ENCODE results near the gene CHST11. TPM values are rescaled to one million over a fixed set of nuclear protein-coding genes. Genes with fewer than 3 reads are reported as not detected.
A peak's percentile ranks its signal among the peaks of the same experiment; 100 is the strongest.

Gene CHST11
- total and polyA plus RNA-seq, 10 donors, result 5.2 to 65.1 (median 48.4) TPM

- no peaks in the 10 kb centered on the region for H3K27me3 ChIP-seq (replicated peaks in 1 of 7)
- peak in 1 of 3 donors; percentile 75 for TF ChIP-seq POLR2AphosphoS5 (IDR thresholded peaks at IDR 0.05)
- TF ChIP-seq, protein P1, sequence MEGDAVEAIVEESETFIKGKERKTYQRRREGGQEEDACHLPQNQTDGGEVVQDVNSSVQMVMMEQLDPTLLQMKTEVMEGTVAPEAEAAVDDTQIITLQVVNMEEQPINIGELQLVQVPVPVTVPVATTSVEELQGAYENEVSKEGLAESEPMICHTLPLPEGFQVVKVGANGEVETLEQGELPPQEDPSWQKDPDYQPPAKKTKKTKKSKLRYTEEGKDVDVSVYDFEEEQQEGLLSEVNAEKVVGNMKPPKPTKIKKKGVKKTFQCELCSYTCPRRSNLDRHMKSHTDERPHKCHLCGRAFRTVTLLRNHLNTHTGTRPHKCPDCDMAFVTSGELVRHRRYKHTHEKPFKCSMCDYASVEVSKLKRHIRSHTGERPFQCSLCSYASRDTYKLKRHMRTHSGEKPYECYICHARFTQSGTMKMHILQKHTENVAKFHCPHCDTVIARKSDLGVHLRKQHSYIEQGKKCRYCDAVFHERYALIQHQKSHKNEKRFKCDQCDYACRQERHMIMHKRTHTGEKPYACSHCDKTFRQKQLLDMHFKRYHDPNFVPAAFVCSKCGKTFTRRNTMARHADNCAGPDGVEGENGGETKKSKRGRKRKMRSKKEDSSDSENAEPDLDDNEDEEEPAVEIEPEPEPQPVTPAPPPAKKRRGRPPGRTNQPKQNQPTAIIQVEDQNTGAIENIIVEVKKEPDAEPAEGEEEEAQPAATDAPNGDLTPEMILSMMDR (IDR thresholded peaks at IDR 0.05 in 8 of 11, conservative IDR thresholded peaks at IDR 0.05 in 3 of 11), result no peak
- TF ChIP-seq POLR2A (IDR thresholded peaks at IDR 0.05), result no peak
- H3K36me3 ChIP-seq, result no peaks in the 10 kb centered on the region
- H3K4me3 ChIP-seq, result peak overlapping the region in 1 of 8 donors; percentile 35
- H3K9me3 ChIP-seq, result no peaks in the 10 kb centered on the region
- intact Hi-C loops (cut with DNase I; ENCODE audit: low total_unique reads), result no loop called here
- WGBS, 5 donors, result 38 to 67% (median 48%) methylated on average over 11 of the region's 11 CpGs
- peak overlapping the region in 7 of 8 donors; percentile 43 to 80 (median 75) for H3K27ac ChIP-seq
- no peak for DNase-seq
- peaks cover 17 to 99% (median 75%) of the 10 kb centered on the region in 6 donors for H3K4me1 ChIP-seq
Observed at GRCh38 chr12:104687823-104688573, 231.2 kb downstream of the CHST11 start.

- H3K27ac ChIP-seq, result peak overlapping the region in 1 of 8 donors; percentile 78
- H3K4me1 ChIP-seq, result peaks cover 17 to 99% (median 73%) of the 10 kb centered on the region in 6 donors
- H3K4me3 ChIP-seq, result no peak overlapping the region
- WGBS, 5 donors, result 36 to 66% (median 59%) methylated on average over 4 of the region's 4 CpGs
- TF ChIP-seq, protein P1 (IDR thresholded peaks at IDR 0.05 in 8 of 11, conservative IDR thresholded peaks at IDR 0.05 in 3 of 11), result no peak
- TF ChIP-seq POLR2A (IDR thresholded peaks at IDR 0.05) (no peak), POLR2AphosphoS5 (IDR thresholded peaks at IDR 0.05) (no peak)
- intact Hi-C loops (cut with DNase I; ENCODE audit: low total_unique reads), result no loop called here
- H3K9me3 ChIP-seq, result no peaks in the 10 kb centered on the region
- H3K36me3 ChIP-seq, result no peaks in the 10 kb centered on the region
- H3K27me3 ChIP-seq (replicated peaks in 1 of 7), result no peaks in the 10 kb centered on the region
- DNase-seq, result no peak
Observed at GRCh38 chr12:104689635-104690034, 232.9 kb downstream of the CHST11 start.

DNA sequence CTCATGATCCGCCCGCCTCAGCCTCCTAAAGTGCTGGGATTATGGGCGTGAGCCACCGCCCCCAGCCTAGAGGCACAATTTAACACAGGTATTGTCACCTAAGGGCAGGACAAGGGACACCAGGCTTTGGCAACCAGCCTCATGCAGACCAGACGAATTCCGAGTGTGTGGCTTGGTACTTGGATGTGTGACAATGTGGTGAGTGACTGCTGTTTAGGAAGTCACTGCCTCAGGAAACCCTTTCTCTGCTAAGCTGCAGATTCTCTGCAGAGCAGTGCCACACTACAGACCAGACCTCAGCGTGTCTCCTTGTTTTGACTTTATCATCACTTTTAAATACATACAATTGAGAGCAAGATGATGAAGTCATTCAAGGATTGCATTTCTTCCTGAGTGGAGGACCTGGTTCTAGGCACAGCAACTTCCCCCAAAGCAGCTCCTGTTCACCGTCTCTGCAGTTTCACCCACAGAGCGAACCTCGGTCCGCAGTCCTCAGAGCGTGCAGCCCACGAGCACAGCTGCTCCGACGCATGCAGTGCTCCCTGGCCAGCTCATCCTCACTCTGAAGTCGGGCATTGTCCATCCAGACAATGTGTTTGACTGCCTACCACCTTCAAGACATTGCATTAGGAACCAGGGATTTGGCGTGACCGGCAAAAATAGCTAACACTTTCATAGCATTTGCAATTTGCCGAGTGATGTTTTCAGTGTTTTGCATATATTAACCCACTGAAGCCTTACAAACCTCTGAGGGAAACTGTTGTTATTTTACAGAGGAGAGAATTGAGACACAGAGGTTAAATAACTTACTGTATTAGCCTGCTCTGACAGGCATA, 235.2 kb downstream of the CHST11 start:
- WGBS, 5 donors, result 52 to 73% (median 61%) methylated on average over 19 of the region's 19 CpGs
- H3K36me3 ChIP-seq, result no peaks in the 10 kb centered on the region
- H3K4me3 ChIP-seq, result peak overlapping the region in 1 of 8 donors; percentile 44
- H3K27me3 ChIP-seq (replicated peaks in 1 of 7), result no peaks in the 10 kb centered on the region
- H3K27ac ChIP-seq, result peak overlapping the region in 2 of 8 donors; percentile 13 to 27
- no peak for DNase-seq
- H3K4me1 ChIP-seq, result peaks cover 27 to 100% (median 80%) of the 10 kb centered on the region in 6 donors
- no peak for TF ChIP-seq POLR2A (IDR thresholded peaks at IDR 0.05)
- TF ChIP-seq POLR2AphosphoS5 (IDR thresholded peaks at IDR 0.05), result peak in 2 of 3 donors; percentile 47 to 60
- H3K9me3 ChIP-seq, result no peaks in the 10 kb centered on the region
- intact Hi-C loops (cut with DNase I; ENCODE audit: low total_unique reads), result no loop called here

DNA sequence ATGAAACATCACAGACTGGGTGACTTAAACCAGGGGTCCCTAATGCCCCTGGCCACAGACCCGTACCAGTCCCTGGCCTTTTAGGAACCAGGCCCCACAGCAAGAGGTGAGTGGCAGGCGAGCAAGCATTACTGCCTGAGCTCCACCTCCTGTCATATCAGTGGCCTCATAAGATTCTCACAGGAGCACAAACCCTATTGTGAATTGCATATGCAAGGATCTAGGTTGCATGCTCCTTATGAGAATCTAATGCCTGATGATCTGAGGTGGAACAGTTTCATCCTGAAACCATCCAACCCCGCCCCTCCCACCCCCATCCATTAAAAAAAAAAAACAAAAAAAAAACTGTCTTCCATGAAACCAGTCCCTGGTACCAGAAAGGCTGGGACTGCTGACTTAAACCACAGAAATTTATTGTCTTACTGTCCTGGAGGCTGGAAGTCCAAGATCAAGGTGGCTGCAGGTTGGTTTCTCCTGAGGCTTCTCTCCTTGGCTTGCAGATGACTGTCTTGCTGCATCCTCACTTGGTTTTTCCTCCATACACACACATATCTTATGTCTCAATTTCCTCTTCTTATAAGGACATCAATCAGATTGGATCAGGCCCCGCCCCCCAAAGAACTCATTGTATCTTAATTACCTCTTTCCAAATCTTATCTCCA, 235.9 kb downstream of the CHST11 start:
- Histone ChIP-seq H3K36me3 (no peaks in the 10 kb centered on the region), H3K4me3 (no peak overlapping the region), H3K27me3 (replicated peaks in 1 of 7) (no peaks in the 10 kb centered on the region), H3K9me3 (no peaks in the 10 kb centered on the region), H3K4me1 (peaks cover 25 to 94% (median 73%) of the 10 kb centered on the region in 6 donors), H3K27ac (no peak overlapping the region)
- no peak for TF ChIP-seq POLR2AphosphoS5 (IDR thresholded peaks at IDR 0.05)
- no peak for TF ChIP-seq POLR2A (IDR thresholded peaks at IDR 0.05)
- TF ChIP-seq, protein P1 (IDR thresholded peaks at IDR 0.05 in 8 of 11, conservative IDR thresholded peaks at IDR 0.05 in 3 of 11), result no peak
- intact Hi-C loops (cut with DNase I; ENCODE audit: low total_unique reads), result no loop called here
- 69 to 95% (median 90%) methylated on average over 4 of the region's 4 CpGs for WGBS, 5 donors
- DNase-seq, result no peak

Measured in spleen (tissue), 11 donors.